Measurements from ENCODE around the gene ASPHD2.

The ASPHD2 gene

GRCh38 chr22:26479043-26479791, 50.2 kb downstream of the ASPHD2 start:
- DNase-seq = no peak

DNA sequence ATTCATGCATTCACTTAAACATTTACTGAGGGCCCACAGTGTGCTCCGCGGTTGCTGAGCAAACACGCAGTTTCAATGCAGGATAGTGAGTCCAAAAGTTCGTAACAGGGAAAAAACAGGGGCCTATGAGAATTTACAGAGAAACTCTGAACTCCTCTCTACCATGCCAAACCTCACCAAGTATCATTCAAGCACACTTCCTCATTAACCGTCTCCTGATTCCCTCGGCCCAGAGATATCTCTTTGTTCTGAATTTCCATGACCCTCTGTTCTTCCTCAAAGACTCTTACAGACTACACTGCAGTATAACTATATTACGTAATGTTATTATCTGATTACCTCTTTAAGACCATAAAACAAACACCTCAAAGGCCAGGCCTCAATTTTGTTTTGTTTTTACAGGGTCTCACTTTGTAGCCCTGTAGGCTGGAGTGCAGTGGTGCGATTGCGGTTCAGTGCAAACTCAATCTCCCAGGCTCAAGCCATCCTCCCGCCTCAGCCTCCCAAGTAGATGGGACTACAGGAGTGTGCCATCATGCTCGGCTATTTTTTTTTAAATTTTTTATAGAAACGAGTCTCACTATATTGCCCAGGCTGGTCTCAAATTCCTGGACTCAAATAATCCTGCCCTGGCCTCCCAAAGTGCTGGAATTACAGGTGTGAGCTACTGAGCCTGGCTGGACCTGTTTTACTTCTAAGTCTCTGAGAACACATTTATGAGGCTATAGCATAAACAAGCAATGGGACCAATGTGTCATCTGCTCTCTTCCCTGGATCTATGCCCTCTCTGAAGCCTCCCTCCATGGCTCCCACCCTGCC, 50.9 kb downstream of the ASPHD2 start:
- no peak for DNase-seq

DNA sequence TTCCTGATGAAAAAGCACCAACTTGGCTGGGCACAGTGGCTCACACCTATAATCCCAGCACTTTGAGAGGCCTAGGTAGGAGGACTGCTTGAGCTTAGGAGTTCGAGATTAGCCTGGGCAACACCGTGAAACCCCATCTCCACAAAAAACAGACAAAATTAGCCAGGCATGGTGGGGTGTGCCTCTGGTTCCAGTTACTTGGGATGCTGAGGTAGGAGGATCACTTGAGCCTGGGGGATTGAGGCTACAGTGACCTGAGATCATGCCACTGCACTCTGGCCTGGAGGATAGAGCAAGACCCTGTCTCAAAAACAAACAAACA, 51.5 kb downstream of the ASPHD2 start:
- DNase-seq = no peak

DNA sequence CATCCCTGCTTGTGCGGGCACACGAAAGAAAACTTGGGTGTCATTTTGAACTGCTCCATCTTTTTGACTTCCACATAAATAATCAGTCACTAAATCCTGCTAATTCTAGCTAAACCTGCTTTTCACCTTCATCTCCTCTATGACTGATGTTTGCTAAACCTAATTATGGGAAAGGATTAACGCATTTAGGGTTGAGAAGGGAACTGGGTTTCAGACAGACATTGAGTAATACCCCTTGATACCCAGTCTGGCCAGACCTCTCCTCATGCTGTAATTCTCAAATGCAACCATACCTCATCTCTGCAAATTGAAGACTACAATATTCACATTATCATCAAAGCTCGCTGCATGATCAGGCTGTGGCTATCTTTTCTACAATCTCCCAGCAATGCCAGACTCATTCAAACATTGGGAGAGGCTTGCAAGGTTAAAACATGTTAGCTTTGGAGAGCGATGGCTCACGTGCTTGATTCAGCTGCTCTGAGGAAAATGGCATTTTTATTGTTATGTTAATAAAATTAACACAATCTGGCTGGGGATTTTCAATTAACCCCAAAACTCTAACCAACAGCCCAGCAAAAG, 52.1 kb downstream of the ASPHD2 start:
- no peak for DNase-seq

DNA sequence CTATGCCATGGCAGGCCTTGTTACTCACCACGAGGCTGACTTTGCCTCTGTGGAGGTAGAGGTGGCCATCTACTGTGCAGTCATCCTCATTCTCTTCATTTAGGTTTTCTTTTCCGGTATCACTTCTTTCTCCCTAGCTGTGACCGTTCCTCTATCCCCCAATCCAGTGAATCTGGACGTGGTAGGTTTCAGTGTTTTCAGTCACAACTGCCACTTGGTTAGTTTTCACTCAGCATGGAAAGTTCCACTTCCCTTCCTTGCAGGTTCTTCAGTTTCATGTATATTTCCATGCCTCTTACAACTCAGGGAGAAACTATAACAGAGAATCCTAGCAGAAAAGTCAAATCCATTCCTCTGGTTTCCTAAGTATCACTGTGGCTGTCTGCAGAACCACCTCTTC, 52.6 kb downstream of the ASPHD2 start:
- DNase-seq = no peak

GRCh38 chr22:26482161-26482560, 53.1 kb downstream of the ASPHD2 start:
- DNase-seq = no peak

GRCh38 chr22:26483043-26483438, 54.0 kb downstream of the ASPHD2 start:
- no peak for DNase-seq

GRCh38 chr22:26483439-26484359, 54.6 kb downstream of the ASPHD2 start, which contains the start of the genes HPS4 and SRRD:
Gene HPS4 (minus strand): TSS chr22:26483783. CDS start chr22:26481762, 2,021 bp downstream.
Gene SRRD (plus strand): TSS chr22:26483877. CDS start chr22:26483891, 14 bp downstream.
- DNase-seq = peak; percentile 91

- DNase-seq = no peak
Observed at GRCh38 chr22:26484360-26484706, 55.3 kb downstream of the ASPHD2 start.

DNA sequence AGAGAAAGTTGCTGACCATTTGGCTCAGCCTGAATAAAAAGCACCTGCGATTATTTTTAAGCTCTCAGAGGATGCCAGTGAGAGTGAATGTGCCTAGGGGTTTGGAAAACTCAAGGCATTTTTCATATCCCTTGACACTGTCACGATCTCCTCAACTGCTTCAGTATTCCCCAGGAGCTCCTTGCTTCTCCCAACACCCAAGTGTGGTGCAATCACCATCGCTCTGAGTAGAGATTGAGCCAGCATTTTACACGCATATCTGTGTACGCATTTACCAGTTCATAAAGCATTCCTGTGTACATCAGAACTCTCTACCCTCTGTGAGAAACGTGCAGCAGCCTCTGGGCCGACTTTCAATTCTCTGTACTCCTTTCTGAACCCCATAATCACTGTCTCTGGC, 56.0 kb downstream of the ASPHD2 start:
- DNase-seq = no peak

GRCh38 chr22:26485806-26486390, 56.8 kb downstream of the ASPHD2 start:
- no peak for DNase-seq

DNA sequence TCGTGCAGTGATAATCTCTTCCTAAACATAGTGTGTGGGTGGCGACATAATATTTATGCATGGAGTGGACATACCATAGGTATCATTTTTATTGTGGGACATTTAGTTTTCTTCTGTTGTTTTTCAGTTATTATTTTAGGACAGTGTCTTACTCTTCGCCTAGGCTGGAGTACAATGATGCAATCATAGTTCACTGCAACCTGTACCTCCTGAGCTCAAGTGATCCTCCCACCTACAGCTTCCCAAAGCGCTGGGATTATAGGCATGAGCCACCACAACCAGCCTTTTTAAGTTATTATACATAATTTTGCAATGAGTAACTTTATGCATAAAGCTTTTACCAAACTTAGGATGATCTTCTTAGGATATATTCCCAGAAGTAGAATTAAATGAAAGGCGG, 57.3 kb downstream of the ASPHD2 start:
- DNase-seq = no peak

DNA sequence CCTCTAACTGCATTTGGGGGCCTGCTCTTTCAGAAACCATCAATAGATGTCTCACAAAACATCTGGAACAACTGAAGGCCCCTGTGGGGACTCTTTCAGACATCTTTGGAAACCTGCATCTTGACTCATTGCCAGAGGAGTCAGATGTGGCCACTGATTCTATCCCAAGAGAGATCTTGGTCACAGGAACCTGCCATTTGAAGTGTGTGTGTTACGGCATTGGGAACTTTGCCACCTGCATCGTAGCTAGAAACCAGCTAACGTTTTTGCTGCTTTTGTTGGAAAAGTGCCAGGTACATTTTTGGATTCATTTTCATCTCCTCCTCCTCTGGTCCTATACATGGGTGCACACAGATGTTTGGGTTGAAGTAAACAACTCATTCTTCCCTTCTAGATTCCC, 58.9 kb downstream of the ASPHD2 start:
- DNase-seq = no peak

DNA sequence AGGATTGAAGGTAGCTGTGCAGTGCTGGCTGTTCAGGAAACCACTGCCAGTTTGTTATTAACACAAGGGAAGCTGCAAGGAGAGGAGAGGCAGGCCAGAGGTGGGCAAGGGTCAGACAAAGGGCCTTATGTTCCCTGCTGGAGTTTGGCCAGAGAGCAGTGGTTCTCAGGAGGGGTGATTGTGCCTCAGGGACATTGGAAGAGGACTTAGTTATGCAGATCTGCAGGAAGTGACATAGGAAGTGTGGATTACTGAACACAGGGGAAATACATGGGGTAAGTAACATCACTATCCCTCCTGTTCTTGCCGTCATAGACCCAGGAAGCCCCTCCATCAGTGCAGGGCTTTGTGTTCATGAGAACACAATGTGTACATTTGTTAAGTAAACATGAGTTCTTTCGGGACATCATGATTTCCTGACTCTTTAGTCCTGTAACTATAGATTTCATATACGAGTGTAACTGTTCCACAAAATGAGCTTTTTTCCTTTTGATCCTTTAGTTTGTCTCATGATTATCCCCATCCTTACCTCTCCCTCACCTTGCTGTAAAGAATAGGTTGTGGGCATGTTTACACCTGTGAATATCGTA, 60.5 kb downstream of the ASPHD2 start:
- no peak for DNase-seq

- no peak for DNase-seq
Observed at GRCh38 chr22:26492220-26492619, 63.2 kb downstream of the ASPHD2 start.

DNA sequence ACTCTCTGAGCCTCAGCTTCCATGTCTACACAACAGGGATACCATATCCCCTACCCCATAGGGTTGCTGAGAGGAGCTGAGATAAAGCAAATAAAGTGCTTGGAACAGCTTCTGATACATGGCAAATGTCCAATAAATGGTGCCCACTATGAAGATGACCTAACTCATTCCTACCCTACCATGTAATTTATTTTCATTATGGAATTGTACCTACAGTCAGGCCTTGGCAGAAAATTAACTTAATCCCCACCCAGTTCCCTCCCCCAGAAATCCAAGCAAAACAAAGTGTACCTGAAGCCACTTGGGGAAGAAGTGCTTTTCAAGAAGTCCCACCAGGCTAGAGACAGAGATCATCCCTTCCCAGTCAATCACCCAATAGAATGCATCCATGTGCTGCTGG, 65.4 kb downstream of the ASPHD2 start:
- no peak for DNase-seq
